Heart right ventricle (tissue), 16 donors: Measurements from ENCODE around the gene TWNK. TPM values are rescaled to one million over a fixed set of nuclear protein-coding genes. Genes with fewer than 3 reads are reported as not detected.

Experiments
- ATAC-seq, 8 donors: fragments of 200-7000 bp; cut with Tn5 transposase; one replicate each; pipeline ENCODE4 v1.9.1; 2020; ENCODE audit warnings: mild to moderate bottlenecking in 8 of 8, moderate library complexity in 8 of 8, moderate number of reproducible peaks in 1 of 8
- DNase-seq, 2 donors: peaks; one replicate each; pipeline ENCODE4 v3.0.0-alpha.2; 2020
- H3K27ac ChIP-seq, 10 donors: fragments of 200-600 bp; sonication (generic) in 2 of 10; one replicate each; pipeline versions ENCODE4 v1.5.0 to v1.8.0; 2020 to 2022; ENCODE audit warnings: mild to moderate bottlenecking in 3 of 10
- H3K27me3 ChIP-seq, 7 donors: fragments of 200-600 bp; one replicate each; pipeline ENCODE4 v1.8.0; 2021 to 2022; ENCODE audit warnings: mild to moderate bottlenecking in 2 of 7
- H3K36me3 ChIP-seq, 9 donors: fragments of 200-600 bp; sonication (generic) in 1 of 9; one replicate each; pipeline versions ENCODE4 v1.5.0 to v1.8.0; 2020 to 2022; ENCODE audit warnings: mild to moderate bottlenecking in 2 of 9
- H3K4me1 ChIP-seq, 9 donors: fragments of 200-600 bp; sonication (generic) in 1 of 9; one replicate each; pipeline versions ENCODE4 v1.5.0 to v1.8.0; 2020 to 2022; ENCODE audit warnings: mild to moderate bottlenecking in 4 of 9
- H3K4me3 ChIP-seq, 10 donors: fragments of 200-600 bp; sonication (generic) in 2 of 10; one replicate each; pipeline versions ENCODE4 v1.5.0 to v1.8.0; 2020 to 2022; ENCODE audit warnings: mild to moderate bottlenecking in 7 of 10, moderate library complexity in 2 of 10
- H3K9me3 ChIP-seq, 11 donors: fragments of 200-600 bp in 10 of 11; sonication (generic) in 2 of 11; one replicate each; pipeline versions ENCODE4 v1.5.0 to v1.8.0; 2013 to 2022; ENCODE audit warnings: mild to moderate bottlenecking in 2 of 11, control low read depth in 1 of 11, moderate library complexity in 1 of 11
- WGBS, 2 donors: extraction: QIAGEN DNeasy Blood & Tissue Kit; methylation state at CpG; one replicate each; pipeline ENCODE4 v1.1.7; 2013; ENCODE audit warnings: inconsistent platforms in 1 of 2; 5-methylcytosine and 5-hydroxymethylcytosine counted together
- intact Hi-C, 10 donors: fragments of 100-400 bp; cut with DNase I; formaldehyde crosslinking; loops; one replicate each; pipeline versions ENCODE4 v1.11.1 to v1.14.2; 2022
- polyA plus RNA-seq, 2 donors: library from polyadenylated mRNA; stranded (reverse); fragments of 200-250 nt; gene quantifications; one replicate each; pipeline ENCODE4 v1.2.3, GENCODE V29; 2013
- total RNA-seq, 10 donors: library from RNA; stranded (reverse); fragmentation: NEBNext Ultra II Directional in 3 of 10; extraction: Animal tissue kit (Norgen Biotek cat#: 25700) in 3 of 10; gene quantifications; one replicate each; pipeline versions ENCODE4 v1.2.1 to v1.2.4, GENCODE V29; 2021 to 2023
- TF ChIP-seq, protein P1 (sequence below), 9 donors: fragments of 200-600 bp; sonication (generic) in 2 of 9; IDR thresholded peaks; one replicate each; pipeline versions ENCODE4 v1.5.0 to v1.8.0; 2021 to 2022; ENCODE audit warnings: antibody characterized with exemption in 9 of 9, mild to moderate bottlenecking in 5 of 9, moderate library complexity in 1 of 9
- donor health status: Arrhythmogenic right ventricular cardiomyopathy.
- donor health status: ischemic (EF 13 %, LVEDD 7.1; RV severe dilation, severe dysfunction).
- donor health status: healthy with polysubstance abuse.
- donor health status: DM: no; HTN: yes; CAD: no.
- donor health status: DM: no; HTN: no; CAD: no.
- donor health status: ischemic (EF 25% LVEDD 6.9; RV normal size, moderate dysfunction).
- donor health status: ischemic (EF 25% LVEDD 5.7; RV mildly dilated, moderate dysfunction).
- donor health status: healthy.
- donor health status: DM: yes; HTN: yes; CAD: no.
- donor health status: Ischemic cardiomyopathy.
- donor health status: ischemic (EF 35%, LVEDD 5.7; RV mildly dilated, moderate dysfunction).
- donor health status: nonischemic (EF 11% LVEDD 7.7; RV severe dilation, severe dysfunction).
- donor health status: DM: yes; HTN: yes; CAD: no.
- donor health status: PGD.
- donor health status: ischemic (EF 29% LVEDD 5.4; RV normal size, mild dysfunction).
- donor health status: nonischemic (EF 23%, LVEDD 6.1; RV moderate dilation, normal function).

Gene TWNK
- total and polyA plus RNA-seq, 12 donors = 4.2 to 7.7 (median 5.4) TPM

DNA sequence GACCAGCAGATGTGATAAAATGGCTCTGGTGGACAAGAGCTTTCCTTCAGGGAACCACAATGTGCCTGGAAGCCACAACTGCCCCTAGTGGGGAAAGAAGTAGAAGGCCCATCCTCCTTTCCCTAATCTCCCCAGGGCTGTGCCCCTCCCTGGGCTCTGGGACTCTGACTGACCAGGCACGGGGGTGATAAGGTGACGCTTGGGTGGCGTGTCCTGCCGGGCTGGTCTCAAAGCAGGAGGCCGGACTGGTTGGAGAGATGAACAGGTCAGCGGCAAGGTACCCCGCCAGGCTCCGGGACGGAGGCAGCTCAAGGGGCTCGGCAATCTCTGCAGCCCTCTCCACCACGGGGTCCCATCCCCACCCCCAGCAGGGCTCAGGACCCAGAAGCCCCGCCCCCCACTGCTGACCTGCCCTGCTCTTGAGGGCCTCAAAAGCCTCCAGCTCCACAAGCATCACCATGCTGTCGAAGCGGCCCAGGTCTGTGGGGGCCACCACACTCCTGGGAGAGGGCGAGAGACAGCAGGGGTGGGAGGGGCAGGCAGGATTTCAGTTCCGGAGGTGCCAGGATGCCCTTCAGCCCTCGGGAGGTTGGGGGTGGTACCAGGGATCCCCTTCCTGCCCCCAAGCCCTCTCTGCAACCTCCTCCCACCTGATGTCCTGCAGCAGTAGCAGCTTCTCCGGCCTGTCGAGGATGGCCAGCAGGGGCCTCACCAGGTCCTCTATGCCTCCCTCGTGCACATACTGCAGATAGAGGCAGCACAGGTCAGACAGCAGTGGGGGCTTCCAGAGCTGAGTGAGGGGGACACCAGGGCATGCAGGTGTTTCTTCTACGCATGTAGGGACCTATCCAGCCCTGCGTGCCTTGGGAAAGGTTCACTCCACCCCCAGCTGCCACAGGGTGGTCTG is 24.4 kb downstream of the TWNK start:
- intact Hi-C loops = loop anchor here in 5 of 10 donors (2.0 kb wide), 3 partner anchors 13 to 17 kb away; partner anchors contain the start of gene LZTS2 (in 2 of the 5)
- TF ChIP-seq, protein P1, sequence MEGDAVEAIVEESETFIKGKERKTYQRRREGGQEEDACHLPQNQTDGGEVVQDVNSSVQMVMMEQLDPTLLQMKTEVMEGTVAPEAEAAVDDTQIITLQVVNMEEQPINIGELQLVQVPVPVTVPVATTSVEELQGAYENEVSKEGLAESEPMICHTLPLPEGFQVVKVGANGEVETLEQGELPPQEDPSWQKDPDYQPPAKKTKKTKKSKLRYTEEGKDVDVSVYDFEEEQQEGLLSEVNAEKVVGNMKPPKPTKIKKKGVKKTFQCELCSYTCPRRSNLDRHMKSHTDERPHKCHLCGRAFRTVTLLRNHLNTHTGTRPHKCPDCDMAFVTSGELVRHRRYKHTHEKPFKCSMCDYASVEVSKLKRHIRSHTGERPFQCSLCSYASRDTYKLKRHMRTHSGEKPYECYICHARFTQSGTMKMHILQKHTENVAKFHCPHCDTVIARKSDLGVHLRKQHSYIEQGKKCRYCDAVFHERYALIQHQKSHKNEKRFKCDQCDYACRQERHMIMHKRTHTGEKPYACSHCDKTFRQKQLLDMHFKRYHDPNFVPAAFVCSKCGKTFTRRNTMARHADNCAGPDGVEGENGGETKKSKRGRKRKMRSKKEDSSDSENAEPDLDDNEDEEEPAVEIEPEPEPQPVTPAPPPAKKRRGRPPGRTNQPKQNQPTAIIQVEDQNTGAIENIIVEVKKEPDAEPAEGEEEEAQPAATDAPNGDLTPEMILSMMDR (IDR thresholded peaks at IDR 0.05) = peak in 6 of 9 donors; percentile 7 to 32 (median 19)
- ATAC-seq = peak in 1 of 8 donors; percentile 2
- Histone ChIP-seq H3K36me3 (peaks cover 0 to 9% (median 2%) of the 10 kb centered on the region in 9 donors), H3K4me3 (no peak overlapping the region), H3K27me3 (peaks cover 0 to 8% (median 6%) of the 10 kb centered on the region in 7 donors), H3K4me1 (peaks cover 9 to 57% (median 34%) of the 10 kb centered on the region in 9 donors), H3K9me3 (no peaks in the 10 kb centered on the region), H3K27ac (peak overlapping the region in 9 of 10 donors; percentile 32 to 70 (median 45))
- no peak for DNase-seq
- WGBS, 2 donors = 51 to 55% methylated on average over 22 of the region's 22 CpGs

DNA sequence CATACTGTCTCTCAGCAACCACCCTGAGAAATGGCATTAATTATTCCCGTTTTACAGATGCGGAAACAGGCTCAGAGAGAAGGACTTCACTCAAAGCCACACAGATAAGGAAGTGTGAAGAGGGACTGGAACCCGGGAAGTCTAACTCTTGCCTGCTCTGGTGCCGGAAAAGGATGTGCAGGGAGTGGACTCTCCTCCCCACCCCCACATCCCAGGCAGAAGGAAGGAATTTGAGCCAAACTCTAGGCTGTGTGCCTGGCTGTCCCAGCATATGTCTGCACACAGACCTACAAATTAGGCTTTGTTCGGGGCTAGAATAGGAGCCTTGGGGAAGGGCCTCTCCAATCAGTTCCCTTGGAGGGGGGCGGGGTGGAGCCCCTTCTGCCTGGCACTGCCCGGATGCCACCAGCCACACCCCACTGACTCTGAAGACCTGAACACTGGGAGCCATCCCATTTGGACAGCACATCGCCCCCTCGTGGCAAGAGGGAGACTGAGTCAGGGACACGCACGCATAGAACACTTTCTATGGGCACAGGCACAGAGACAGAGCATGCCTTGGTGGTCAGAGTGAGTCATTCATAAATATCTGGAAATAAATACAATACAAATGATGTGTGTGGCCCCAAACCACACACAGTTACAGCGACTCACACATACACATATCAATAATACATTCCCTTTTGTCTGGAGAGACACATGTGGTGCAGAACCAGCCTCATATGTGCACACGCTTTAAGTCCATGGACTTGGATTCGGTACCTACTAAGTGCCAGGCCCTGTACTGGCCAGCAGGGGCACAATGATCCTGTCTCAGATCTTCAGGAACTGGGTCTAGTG is 25.4 kb downstream of the TWNK start:
- peak overlapping the region in 9 of 10 donors; percentile 32 to 70 (median 45) for H3K27ac ChIP-seq
- intact Hi-C loops = loop anchor here in 8 of 10 donors (1.0 to 2.0 kb wide), 6 partner anchors 14 to 18 kb away; partner anchors contain the start of gene LZTS2 (in 2 of the 8)

GRCh38 chr10:101013365-101013825 is 26.1 kb downstream of the TWNK start:
- Histone ChIP-seq H3K9me3 (no peaks in the 10 kb centered on the region), H3K4me3 (no peak overlapping the region), H3K27me3 (peaks cover 0 to 21% (median 16%) of the 10 kb centered on the region in 7 donors), H3K4me1 (peaks cover 7 to 47% (median 23%) of the 10 kb centered on the region in 9 donors), H3K27ac (peak overlapping the region in 7 of 10 donors; percentile 32 to 60 (median 44)), H3K36me3 (no peaks in the 10 kb centered on the region)
- intact Hi-C loops = loop anchor here in 8 of 10 donors (1.0 to 2.0 kb wide), 6 partner anchors 15 to 19 kb away; partner anchors contain the start of gene LZTS2 (in 2 of the 8)
- ATAC-seq = no peak
- DNase-seq = no peak
- 53 to 59% methylated on average over 9 of the region's 9 CpGs for WGBS, 2 donors
- TF ChIP-seq, protein P1 (IDR thresholded peaks at IDR 0.05) = no peak

More for the DNA sequence above, 25.4 kb downstream of the TWNK start:
- DNase-seq = peak; percentile 89 to 93
- Histone ChIP-seq H3K4me1 (peaks cover 9 to 47% (median 27%) of the 10 kb centered on the region in 9 donors), H3K9me3 (no peaks in the 10 kb centered on the region), H3K36me3 (no peaks in the 10 kb centered on the region), H3K4me3 (peak overlapping the region in 1 of 10 donors; percentile 14), H3K27me3 (peaks cover 0 to 15% (median 12%) of the 10 kb centered on the region in 7 donors)
- peak; percentile 84 to 94 (median 90) for ATAC-seq
- TF ChIP-seq, protein P1 (IDR thresholded peaks at IDR 0.05) = peak; percentile 90 to 97 (median 92)
- WGBS, 2 donors = 14 to 18% methylated on average over 14 of the region's 14 CpGs
